Stimulated activated CD4-positive, alpha-beta T cell treated with anti-CD3 and anti-CD28 coated beads, Interleukin-4, amount 100 ng/mL, for 4 hours (primary cell): ENCODE measurements around the gene ZBTB44.
"Not testable (repeated sequence)": the region's sequence is repeated elsewhere in the genome, so short reads cannot be mapped to it uniquely, and the experiment has no call there.

Source experiments
- DNase-seq, 2 experiments: peaks; one replicate each; pipeline ENCODE4 v3.0.0-alpha.2; 2020

ZBTB44 gene

DNA sequence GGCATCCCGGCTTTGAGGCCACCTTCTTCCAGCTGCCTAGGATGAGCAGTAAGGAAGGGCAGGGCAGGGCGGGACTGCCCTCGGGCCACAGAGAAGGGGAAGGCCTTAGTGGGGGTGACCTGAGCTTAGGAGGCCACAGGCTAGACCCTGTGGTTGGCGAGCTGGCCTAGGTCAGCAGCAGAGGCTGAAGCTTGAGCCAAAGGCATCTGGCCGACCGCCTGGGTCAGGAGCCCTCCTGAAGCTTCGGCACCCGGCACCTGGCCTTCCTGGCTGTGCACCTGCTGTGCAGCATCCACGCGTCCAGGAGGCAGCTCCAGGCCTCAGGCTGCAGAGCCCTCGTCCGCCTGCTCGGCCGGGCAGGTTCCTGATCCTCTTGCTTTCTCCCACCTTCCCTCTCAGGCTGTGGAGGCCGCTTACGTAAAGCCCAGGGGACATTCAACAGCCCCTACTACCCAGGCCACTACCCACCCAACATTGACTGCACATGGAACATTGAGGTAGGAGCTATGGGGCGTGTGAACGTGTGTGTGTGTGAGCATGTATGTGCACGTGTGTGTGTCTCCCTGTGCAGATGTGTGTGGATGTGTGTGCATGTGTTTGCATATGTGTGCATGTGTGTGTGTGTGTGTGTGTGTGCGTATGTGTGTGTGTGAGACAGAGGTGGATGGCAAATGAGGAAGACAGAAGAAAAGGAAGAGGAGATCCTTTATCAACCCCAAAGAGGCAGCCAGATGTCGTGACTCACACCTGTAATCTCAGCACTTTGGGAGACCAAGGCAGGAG is 120.3 kb downstream of the ZBTB44 start:
- DNase-seq: no peak

DNA sequence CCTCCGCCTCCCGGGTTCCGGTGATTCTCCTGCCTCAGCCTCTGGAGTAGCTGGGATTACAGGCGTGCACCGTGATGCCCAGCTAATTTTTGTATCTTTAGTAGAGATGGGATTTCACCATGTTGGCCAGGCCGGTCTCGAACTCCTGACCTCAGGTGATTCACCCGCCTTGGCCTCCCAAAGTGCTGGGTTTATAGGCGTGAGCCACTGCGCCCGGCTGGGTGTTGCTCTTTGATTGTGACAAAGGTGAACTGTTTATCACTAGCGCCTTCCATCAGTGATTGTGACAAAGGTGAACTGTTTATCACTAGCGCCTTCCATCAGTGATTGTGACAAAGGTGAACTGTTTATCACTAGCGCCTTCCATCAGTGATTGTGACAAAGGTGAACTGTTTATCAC is 121.2 kb downstream of the ZBTB44 start:
- not testable (repeated sequence) for DNase-seq

- DNase-seq: no peak
Measured at GRCh38 chr11:130192845-130193267, 121.9 kb downstream of the ZBTB44 start.

GRCh38 chr11:130191896-130192295 is 122.8 kb downstream of the ZBTB44 start:
- DNase-seq: no peak

DNA sequence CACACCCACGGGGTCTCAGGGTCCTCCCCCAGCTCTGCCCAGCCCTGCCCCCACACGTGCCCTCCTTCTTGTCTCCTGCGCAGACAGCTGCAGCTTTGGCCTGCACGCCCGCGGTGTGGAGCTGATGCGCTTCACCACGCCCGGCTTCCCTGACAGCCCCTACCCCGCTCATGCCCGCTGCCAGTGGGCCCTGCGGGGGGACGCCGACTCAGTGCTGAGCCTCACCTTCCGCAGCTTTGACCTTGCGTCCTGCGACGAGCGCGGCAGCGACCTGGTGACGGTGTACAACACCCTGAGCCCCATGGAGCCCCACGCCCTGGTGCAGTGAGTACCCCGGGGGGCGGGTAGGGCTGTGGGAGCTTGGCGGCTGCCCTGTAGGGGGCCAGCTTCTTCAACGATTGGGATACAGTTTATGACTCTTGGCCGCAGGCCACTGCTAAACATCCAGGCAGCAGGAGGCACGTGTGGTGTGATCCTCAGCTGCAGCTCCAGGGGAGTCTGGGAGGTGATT is 124.3 kb downstream of the ZBTB44 start:
- no peak for DNase-seq

DNA sequence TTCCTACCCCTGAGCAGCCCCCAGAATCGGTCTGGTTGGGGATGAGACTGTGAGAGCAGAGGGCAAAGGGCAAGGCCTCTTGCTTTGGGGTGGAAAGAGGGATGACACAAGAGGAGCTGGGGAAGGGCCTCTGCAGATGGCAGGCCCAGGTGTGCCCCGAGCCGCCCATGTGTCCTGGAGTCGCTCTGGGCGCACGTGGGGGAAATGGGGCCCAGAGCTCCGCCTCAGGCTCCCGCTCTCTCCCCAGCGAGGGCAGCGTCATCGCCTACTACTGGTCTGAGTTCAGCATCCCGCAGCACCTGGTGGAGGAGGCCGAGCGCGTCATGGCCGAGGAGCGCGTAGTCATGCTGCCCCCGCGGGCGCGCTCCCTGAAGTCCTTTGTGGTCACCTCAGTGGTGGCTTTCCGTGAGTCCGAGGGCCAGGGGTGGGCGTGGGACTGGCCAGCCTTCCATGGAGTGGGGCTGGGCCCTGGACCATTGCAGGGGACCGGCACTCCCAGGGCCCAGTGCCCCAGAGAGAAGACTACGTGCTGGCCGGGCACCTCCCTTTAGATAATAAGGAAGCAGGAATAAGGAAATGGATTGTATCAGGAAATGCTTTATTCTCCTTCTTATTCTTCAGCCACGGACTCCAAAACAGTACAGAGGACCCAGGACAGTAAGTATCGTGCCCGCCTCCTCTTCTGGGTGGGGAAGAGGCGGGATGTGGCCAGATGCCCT is 125.1 kb downstream of the ZBTB44 start:
- DNase-seq: no peak

GRCh38 chr11:130188585-130189347 is 126.0 kb downstream of the ZBTB44 start:
- no peak for DNase-seq

DNA sequence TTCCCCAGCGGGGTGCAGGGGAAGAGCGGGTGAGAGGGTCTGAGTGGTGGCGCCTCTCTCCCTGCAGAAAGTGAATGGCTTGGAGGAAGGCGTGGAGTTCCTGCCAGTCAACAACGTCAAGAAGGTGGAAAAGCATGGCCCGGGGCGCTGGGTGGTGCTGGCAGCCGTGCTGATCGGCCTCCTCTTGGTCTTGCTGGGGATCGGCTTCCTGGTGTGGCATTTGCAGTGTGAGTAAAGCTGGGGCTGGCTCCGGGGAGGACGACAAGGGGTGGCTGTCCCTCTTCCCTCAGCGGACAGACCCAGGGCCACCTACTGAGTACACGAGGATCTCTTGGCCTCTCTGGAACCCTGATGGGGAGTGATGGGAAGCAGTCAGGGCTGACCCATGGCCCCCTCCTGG is 126.7 kb downstream of the ZBTB44 start:
- DNase-seq: no peak

DNA sequence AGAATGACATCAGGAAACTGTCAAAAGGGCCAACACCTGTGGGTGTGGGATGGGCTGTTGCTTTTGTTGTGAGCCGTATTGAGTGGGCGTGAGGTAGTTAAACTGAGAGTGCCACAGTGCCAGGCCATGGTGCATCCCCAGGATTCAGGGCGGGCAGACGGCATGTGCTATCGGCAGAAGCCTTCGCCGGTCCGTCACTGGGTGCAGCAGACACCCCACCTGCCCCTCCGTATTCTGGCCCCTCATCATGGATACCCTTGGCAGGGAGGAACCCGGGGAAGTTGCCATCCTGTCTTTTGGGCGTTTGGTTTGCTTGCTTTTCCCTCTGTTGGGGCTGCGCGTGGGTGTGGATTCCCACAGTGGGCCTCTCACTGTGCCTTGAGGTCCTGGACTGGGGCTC is 127.6 kb downstream of the ZBTB44 start:
- DNase-seq: no peak

DNA sequence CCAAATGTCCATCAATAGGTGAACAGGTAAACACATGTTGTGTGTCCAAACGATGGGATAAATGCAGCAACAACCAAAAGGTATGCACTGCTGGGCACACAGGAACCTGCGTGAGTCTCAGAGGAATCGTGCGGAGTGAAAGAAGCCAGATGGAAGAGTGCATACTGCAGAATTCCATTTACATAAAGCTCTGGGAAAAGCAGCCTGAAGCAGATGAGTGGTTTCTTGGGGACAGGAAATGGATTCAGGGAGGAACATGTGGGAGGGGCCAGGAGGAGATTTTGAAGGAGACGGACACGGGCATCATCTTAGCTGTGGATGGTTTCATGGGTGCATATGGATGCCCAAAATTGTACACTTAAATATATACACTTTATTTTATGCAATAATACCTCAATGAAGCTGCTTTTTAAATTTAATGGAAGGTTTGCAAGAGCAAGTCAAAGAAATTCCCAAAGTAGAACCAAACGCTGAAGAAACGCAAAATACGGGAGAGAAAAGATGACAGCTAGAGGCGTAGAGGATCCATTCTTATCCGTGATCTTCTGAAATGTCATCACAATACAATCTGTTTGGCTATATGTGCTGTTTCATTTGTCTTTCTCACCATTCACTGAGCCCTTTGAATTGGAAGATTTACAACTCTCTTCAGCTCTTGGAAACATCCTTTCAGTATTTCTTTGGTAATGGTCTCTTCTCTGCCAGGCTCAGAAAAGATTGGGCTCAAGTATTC is 130.7 kb downstream of the ZBTB44 start:
- no peak for DNase-seq

DNA sequence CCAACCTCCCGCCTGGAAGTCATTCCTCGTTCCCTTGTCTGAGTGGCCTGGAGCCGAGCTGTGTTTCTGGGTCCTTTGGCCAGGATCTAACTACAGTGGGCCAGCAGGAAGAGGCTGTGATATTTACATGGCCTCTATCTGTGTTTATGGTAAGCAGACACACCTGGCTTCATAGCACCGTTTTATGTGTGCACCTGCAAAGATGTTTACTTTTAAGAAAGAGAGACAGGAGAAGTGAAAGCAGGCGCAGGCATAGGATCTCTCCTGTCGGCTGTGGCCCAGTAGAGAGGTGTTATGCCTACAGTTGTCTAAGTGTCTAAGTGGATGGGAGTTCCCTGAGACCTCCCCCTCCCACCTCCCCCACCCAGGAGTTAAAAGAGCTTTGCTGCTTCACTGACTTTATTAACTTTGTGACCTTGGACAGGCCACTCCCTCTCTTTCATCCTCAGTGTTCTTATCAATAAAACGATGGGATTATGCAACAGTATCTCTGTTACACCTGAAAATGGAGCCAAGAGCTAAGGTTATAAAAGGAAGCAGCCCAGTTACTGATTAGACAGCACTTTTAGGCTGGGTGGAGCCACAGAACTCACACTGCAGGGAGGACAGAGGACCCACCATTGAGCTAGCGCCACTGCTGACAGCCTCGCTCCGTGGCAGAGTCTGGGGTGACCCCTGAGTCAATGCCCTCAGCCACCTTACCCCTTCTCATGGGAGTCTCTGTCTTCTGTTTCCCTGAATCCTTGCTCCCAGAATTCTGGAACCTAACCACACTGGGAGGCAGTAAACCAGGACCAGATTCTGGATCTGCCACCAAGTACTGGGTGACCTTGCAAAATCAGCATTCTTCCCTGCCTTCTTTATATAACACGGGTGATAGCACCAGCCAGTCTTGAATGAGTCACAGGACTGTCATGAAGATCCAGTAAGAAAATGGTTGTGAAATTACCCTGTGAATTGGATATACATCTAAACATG is 133.1 kb downstream of the ZBTB44 start:
- no peak for DNase-seq

DNA sequence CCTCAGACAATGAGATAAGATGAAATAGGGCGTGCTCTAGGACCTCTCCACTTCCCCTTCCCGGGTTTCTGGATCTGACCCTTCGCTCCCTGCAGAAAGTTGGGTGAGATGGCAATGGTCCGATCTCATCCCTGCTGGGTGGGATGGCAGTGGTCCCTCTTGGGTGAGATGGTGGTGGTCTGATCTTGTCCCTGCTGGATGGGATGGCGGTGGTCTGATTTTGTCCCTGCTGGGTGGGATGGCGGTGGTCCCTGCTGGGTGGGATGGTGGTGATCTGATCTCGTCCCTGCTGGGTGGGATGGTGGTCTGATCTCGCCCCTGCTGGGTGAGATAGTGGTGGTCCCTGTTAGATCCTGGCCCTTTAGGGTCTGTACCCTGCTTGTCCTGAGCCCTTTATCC is 133.8 kb downstream of the ZBTB44 start:
- no peak for DNase-seq

- no peak for DNase-seq
Measured at GRCh38 chr11:130180491-130180890, 134.2 kb downstream of the ZBTB44 start.

- no peak for DNase-seq
Measured at GRCh38 chr11:130179396-130180306, 135.1 kb downstream of the ZBTB44 start.

DNA sequence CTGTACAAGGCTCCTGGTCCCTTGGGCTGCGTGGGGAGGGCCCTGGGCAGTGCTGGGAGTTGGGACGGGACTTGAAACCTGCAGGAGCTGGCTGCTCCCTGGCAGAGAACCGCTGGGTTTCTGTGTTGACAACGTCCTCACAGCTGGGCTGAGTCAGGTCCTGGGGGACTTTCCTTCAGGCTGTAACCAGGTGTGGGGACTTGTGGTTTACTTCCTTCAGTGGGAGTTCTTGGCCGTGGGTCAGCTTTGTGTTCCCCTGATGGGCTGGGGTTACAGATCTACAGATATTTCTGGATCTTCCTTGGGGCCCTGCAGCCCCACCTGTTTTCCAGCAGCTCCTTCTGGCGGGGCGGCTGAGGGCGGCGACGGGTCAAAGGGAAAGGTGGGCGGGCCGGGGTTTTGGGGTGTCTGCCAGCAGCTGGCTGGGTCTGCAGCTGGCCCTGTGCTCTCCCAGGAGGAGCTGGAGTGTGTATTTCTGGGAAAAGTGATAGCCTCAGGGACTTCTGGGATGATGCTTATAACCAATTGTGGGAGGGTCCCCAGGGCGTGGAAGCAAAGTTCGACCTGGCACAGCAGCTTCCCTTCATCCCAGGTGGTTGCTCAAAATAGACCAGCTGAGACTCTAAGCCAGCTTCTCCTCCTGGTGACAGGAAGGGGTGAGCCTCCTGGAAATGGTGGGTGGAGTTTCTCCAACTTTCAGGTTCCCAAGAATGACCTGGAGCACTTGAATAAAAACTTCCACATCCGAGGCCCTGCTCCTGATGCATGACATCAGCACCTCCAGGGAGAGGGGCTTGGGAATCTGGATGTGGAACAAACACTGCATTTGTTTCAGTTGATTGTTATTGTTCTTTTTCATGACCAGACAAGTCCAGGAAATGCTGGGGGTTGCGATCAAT is 136.0 kb downstream of the ZBTB44 start:
- DNase-seq: no peak

GRCh38 chr11:130177782-130178181 is 136.9 kb downstream of the ZBTB44 start:
- no peak for DNase-seq
